Lower leg skin (tissue), 4 donors: Measurements from ENCODE around the gene SSR2. TPM values are rescaled to one million over a fixed set of nuclear protein-coding genes. Genes with fewer than 3 reads are reported as not detected.
A peak's percentile ranks its signal among the peaks of the same experiment; 100 is the strongest.

Experiments used
- DNase-seq, 2 donors: peaks; one replicate each; pipeline ENCODE4 v3.0.0-alpha.2; 2019; ENCODE audit warnings: low spot score in 2 of 2
- H3K4me3 ChIP-seq: fragments of 200-600 bp; sonication (generic); 2 replicates; pipeline ENCODE4 v1.5.1; 2017; ENCODE audit warnings: mild to moderate bottlenecking, low read depth; ENCODE audit not compliant: poor library complexity, severe bottlenecking
- CTCF ChIP-seq, 3 donors: fragments of 450-650 bp; IDR thresholded peaks; one replicate each; pipeline ENCODE4 v1.5.1; 2016; ENCODE audit warnings: antibody characterized with exemption in 3 of 3, mild to moderate bottlenecking in 3 of 3, moderate library complexity in 2 of 3
- POLR2A ChIP-seq, 2 donors: fragments of 450-650 bp; IDR thresholded peaks; one replicate each; pipeline ENCODE4 v1.6.1; 2016 to 2017; ENCODE audit warnings: antibody characterized with exemption in 2 of 2, mild to moderate bottlenecking in 1 of 2, moderate library complexity in 1 of 2
- WGBS, 2 donors: methylation state at CpG; one replicate each; pipeline ENCODE4 v1.1.5; 2018; 5-methylcytosine and 5-hydroxymethylcytosine counted together
- intact Hi-C: fragments of 100-400 bp; cut with DNase I; formaldehyde crosslinking; loops from one replicate; pipeline ENCODE4 v1.15.0; 2023; ENCODE audit warnings: low total_unique reads
- total RNA-seq, 4 donors: library from RNA; depleted of rRNA; stranded (reverse); fragments of >200 nt; gene quantifications; one replicate each; pipeline ENCODE4 v1.1.0, GENCODE V29; 2016

SSR2 gene
- total RNA-seq, 4 donors from 2014 or later: 113 to 215 (median 185) TPM

- WGBS, 2 donors: 73 to 75% methylated on average over 2 of the region's 2 CpGs
- intact Hi-C loops: no loop called here
- no peak for DNase-seq
- TF ChIP-seq CTCF (IDR thresholded peaks at IDR 0.05): no peak
- TF ChIP-seq POLR2A (IDR thresholded peaks at IDR 0.05): no peak
- H3K4me3 ChIP-seq: no peak overlapping the region
Measured at GRCh38 chr1:156021954-156022353, 1.2 kb upstream of the SSR2 start.

DNA sequence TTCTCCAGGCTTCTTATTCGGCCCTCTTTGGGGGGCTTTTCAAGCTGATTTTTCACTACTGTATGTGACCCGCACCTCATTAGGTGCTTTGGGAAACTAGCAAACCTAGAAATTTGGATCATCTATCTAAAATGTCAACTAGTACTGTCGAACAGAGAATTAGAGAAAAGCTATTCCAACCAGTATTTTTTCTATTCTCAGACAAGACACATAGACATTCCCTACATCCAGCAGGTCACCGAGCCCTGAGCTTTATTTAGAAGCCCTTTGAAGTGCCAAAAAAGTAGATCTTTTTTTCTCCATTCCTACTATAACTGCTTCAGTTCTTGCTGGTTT lies 310 bp upstream of the SSR2 start:
- intact Hi-C loops: no loop called here
- 1 to 3% methylated on average over 4 of the region's 4 CpGs for WGBS, 2 donors

GRCh38 chr1:156019946-156020292 lies 832 bp downstream of the SSR2 start:
- H3K4me3 ChIP-seq: peak overlapping the region; percentile 34
- intact Hi-C loops: no loop called here
- 33 to 51% methylated on average over 8 of the region's 8 CpGs for WGBS, 2 donors
- no peak for DNase-seq
- TF ChIP-seq POLR2A (IDR thresholded peaks at IDR 0.05) (no peak), CTCF (IDR thresholded peaks at IDR 0.05) (no peak)

More for the DNA sequence above, 310 bp upstream of the SSR2 start:
- H3K4me3 ChIP-seq: peak overlapping the region; percentile 34
- no peak for DNase-seq
- TF ChIP-seq POLR2A (IDR thresholded peaks at IDR 0.05) (no peak), CTCF (IDR thresholded peaks at IDR 0.05) (no peak)

DNA sequence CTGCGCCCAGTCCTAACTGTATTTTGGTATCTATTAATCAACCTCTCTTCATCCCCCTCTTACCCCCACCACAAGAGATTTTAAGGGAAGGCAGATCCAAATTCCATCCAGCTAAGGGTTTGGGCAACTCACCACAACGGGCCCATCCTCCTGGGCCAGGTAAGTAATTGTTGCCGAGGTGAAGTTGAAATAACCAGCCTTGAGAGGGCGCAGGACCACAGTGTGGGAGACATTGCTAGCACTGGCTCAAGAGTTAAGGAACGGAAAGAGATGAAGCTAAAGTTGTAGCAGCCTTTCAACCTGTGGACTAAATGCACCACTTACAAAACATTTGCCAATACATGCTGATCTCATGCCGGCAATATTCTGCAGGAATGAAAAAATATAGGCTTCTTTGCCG lies 5.9 kb downstream of the SSR2 start:
- TF ChIP-seq CTCF (IDR thresholded peaks at IDR 0.05) (no peak), POLR2A (IDR thresholded peaks at IDR 0.05) (no peak)
- H3K4me3 ChIP-seq: no peak overlapping the region
- WGBS, 2 donors: 93 to 94% methylated on average over 7 of the region's 7 CpGs
- no peak for DNase-seq
- intact Hi-C loops: no loop called here

DNA sequence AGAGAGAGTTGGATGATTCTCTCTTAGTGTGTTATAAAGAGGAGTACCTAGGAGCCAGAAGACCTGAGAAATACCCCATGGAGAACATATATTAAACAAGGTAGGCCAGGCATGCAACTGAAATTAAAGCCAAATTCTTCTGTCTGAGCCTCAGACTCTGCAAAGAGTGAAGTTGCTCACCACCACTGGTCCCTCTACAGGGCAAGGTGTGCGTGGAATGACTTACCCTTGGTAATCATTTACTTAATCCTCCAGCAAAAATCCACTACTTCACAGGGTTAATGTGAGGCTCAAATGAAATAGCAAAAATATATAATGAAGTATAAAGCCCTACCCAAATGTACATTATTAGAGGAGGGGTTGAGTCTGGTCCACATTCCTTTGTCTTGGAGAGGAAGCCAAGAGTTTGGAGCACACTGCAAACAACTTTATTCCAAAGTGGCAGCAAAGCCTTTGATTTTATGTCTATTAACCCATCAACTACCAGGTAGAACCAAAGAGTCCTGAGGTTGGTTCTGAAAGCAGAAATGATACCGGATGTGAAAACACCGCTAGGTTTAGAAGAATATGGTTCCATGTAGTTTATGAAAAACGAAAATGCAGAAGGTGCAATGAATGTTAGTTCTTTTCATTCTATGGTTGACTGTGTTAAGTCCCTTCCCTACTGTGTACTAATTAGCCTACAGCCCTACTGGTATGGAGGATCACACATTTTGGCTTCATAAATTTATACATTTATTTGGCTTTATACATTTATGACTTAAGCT lies 8.5 kb downstream of the SSR2 start:
- whole genome bisulfite sequencing, 2 donors: 90 to 94% methylated on average over 4 of the region's 4 CpGs
- H3K4me3 ChIP-seq: no peak overlapping the region
- intact Hi-C loops: no loop called here
- no peak for DNase-seq
- TF ChIP-seq CTCF (IDR thresholded peaks at IDR 0.05): no peak
- no peak for TF ChIP-seq POLR2A (IDR thresholded peaks at IDR 0.05)

- 55 to 56% methylated on average over 3 of the region's 3 CpGs for WGBS, 2 donors
- DNase-seq: no peak
- TF ChIP-seq POLR2A (IDR thresholded peaks at IDR 0.05): no peak
- no peak for TF ChIP-seq CTCF (IDR thresholded peaks at IDR 0.05)
- intact Hi-C loops: no loop called here
- no peak overlapping the region for H3K4me3 ChIP-seq
Measured at GRCh38 chr1:156009404-156009803, 11.3 kb downstream of the SSR2 start.
